HepG2 (cell line): ENCODE measurements around the gene SERINC2. TPM values are rescaled to one million over a fixed set of nuclear protein-coding genes. Genes with fewer than 3 reads are reported as not detected.

Experiments
- ADNP ChIP-seq: sonication (generic); formaldehyde crosslinking; IDR thresholded peaks from 2 replicates; pipeline ENCODE4 v1.4.0; 2020; ENCODE audit warnings: missing genetic modification reagents
- BCL6 ChIP-seq: IDR thresholded peaks from 2 replicates; pipeline ENCODE4 v1.6.1; 2016; ENCODE audit warnings: missing genetic modification reagents, missing compliant biosample characterization
- FIP1L1 ChIP-seq: fragments of 200-400 bp; formaldehyde crosslinking; IDR thresholded peaks from 2 replicates; pipeline ENCODE4 v1.6.1; 2018; ENCODE audit warnings: low read depth, mild to moderate bottlenecking, low read length, moderate library complexity, borderline replicate concordance; ENCODE audit not compliant: insufficient read depth
- HNRNPLL ChIP-seq: fragments of 200-400 bp; formaldehyde crosslinking; IDR thresholded peaks from 2 replicates; pipeline ENCODE4 v1.6.1; 2017; ENCODE audit warnings: mild to moderate bottlenecking, low read depth, low read length; ENCODE audit not compliant: poor library complexity, severe bottlenecking
- LCORL ChIP-seq, 2 experiments: fragments of 450-650 bp in 1 of 2; sonication (generic) in 1 of 2; formaldehyde crosslinking in 1 of 2; IDR thresholded peaks; 2 replicates each; pipeline versions ENCODE4 v1.5.0 to v1.6.1; 2017 to 2020; ENCODE audit warnings: antibody characterized with exemption in 1 of 2, missing genetic modification reagents in 1 of 2
- MAZ ChIP-seq, 2 experiments: sonication (generic) in 1 of 2; formaldehyde crosslinking in 1 of 2; IDR thresholded peaks; 2 replicates each; pipeline versions ENCODE4 v1.5.0 to v1.6.1; 2012 to 2020; ENCODE audit warnings: low read depth in 2 of 2, mild to moderate bottlenecking in 2 of 2, borderline replicate concordance in 1 of 2, improper control_type of control experiment in 1 of 2, low read length in 1 of 2, missing genetic modification reagents in 1 of 2, moderate library complexity in 1 of 2
- MTERF4 ChIP-seq: sonication (generic); formaldehyde crosslinking; IDR thresholded peaks from 2 replicates; pipeline ENCODE4 v1.8.0; 2023; ENCODE audit warnings: mild to moderate bottlenecking, missing genetic modification reagents
- MXD1 ChIP-seq: sonication (generic); formaldehyde crosslinking; IDR thresholded peaks from 2 replicates; pipeline ENCODE4 v1.4.0; 2020; ENCODE audit warnings: mild to moderate bottlenecking, missing genetic modification reagents
- REL ChIP-seq: sonication (generic); formaldehyde crosslinking; conservative IDR thresholded peaks from 2 replicates; pipeline ENCODE4 v1.8.0; 2022; ENCODE audit warnings: mild to moderate bottlenecking, missing genetic modification reagents, moderate library complexity
- SMAD3 ChIP-seq: sonication (generic); formaldehyde crosslinking; IDR thresholded peaks from 2 replicates; pipeline ENCODE4 v1.4.0; 2020; ENCODE audit warnings: missing genetic modification reagents
- SNAPC5 ChIP-seq: sonication (generic); formaldehyde crosslinking; IDR thresholded peaks from 2 replicates; pipeline ENCODE4 v1.8.1; 2023; ENCODE audit warnings: mild to moderate bottlenecking, missing genetic modification reagents, borderline replicate concordance
- SNRNP70 ChIP-seq: fragments of 200-400 bp; formaldehyde crosslinking; IDR thresholded peaks from 2 replicates; pipeline ENCODE4 v1.6.1; 2017; ENCODE audit warnings: mild to moderate bottlenecking, low read depth, low read length, moderate library complexity
- STAT6 ChIP-seq: sonication (generic); formaldehyde crosslinking; IDR thresholded peaks from 2 replicates; pipeline ENCODE4 v1.4.0; 2020; ENCODE audit warnings: missing genetic modification reagents, mild to moderate bottlenecking, borderline replicate concordance
- TP53 ChIP-seq: sonication (generic); formaldehyde crosslinking; conservative IDR thresholded peaks from 2 replicates; pipeline ENCODE4 v1.4.0; 2020; ENCODE audit warnings: missing genetic modification reagents
- YEATS2 ChIP-seq: sonication (generic); formaldehyde crosslinking; IDR thresholded peaks from 2 replicates; pipeline ENCODE4 v1.4.0; 2020; ENCODE audit warnings: missing genetic modification reagents, borderline replicate concordance
- ZBTB39 ChIP-seq: sonication (generic); formaldehyde crosslinking; IDR thresholded peaks from 2 replicates; pipeline ENCODE4 v1.5.0; 2020; ENCODE audit warnings: missing genetic modification reagents
- ZBTB7B ChIP-seq: sonication (generic); formaldehyde crosslinking; IDR thresholded peaks from 2 replicates; pipeline ENCODE4 v1.4.0; 2020; ENCODE audit warnings: missing genetic modification reagents
- ZNF234 ChIP-seq: sonication (generic); formaldehyde crosslinking; conservative IDR thresholded peaks from 2 replicates; pipeline ENCODE4 v1.5.1; 2020; ENCODE audit warnings: mild to moderate bottlenecking, missing genetic modification reagents
- ZNF34 ChIP-seq: sonication (generic); formaldehyde crosslinking; IDR thresholded peaks from 2 replicates; pipeline ENCODE4 v1.4.0; 2020; ENCODE audit warnings: mild to moderate bottlenecking, missing genetic modification reagents, borderline replicate concordance
- polyA plus RNA-seq, 8 experiments: library from polyadenylated mRNA; depleted of rRNA in 3 of 8; stranded (reverse) in 7 of 8; unstranded in 1 of 8; fragments of >200 nt; fragmentation: Illumina TruSeq in 4 of 8; extraction: Trizol in 4 of 8; gene quantifications; 2 replicates each; pipeline versions ENCODE4 v1.2.1 to v1.2.3, GENCODE V29; 2011 to 2016; ENCODE audit warnings: low read depth in 4 of 8, missing spikeins in 1 of 8, mixed read lengths in 1 of 8; ENCODE audit not compliant: insufficient read depth in 1 of 8
- total RNA-seq, 5 experiments: library from RNA; depleted of rRNA; stranded (reverse); fragments of >200 nt; fragmentation: Illumina TruSeq; extraction: Trizol; gene quantifications; 2 replicates each; pipeline ENCODE4 v1.2.3, GENCODE V29; 2016; ENCODE audit warnings: low read depth in 1 of 5

SERINC2 gene
- total and polyA plus RNA-seq, 2 of the 13 experiments (the other 11 are each of a cell fraction or from before 2014, with no cell fraction given) = 4.8 to 126 TPM

GRCh38 chr1:31434101-31434871 lies 21.3 kb downstream of the SERINC2 start (continued):
- TF ChIP-seq LCORL (IDR thresholded peaks at IDR 0.05) (no peak), LCORL (CRISPR knock-in tag; IDR thresholded peaks at IDR 0.05) (peak; percentile 95), MTERF4 (no peak), BCL6 (peak; percentile 60), SNAPC5 (CRISPR knock-in tag) (no peak), HNRNPLL (peak; percentile 33), STAT6 (CRISPR knock-in tag) (peak; percentile 84), ZBTB39 (CRISPR knock-in tag) (0 out of 2 replicates have a peak, but pooled peaks have one; percentile 70), MXD1 (no peak), SMAD3 (no peak), REL (CRISPR knock-in tag) (no peak; the same call in 1 of the 2 replicates), YEATS2 (no peak), FIP1L1 (0 out of 2 replicates have a peak, but pooled peaks have one; percentile 33), SNRNP70 (no peak), ZBTB7B (CRISPR knock-in tag) (peak; percentile 92), MAZ (IDR thresholded peaks at IDR 0.05; ENCODE audit: borderline replicate concordance, low read depth, low read length) (peak; percentile 51; the same call in 1 of the 2 replicates), MAZ (CRISPR knock-in tag; IDR thresholded peaks at IDR 0.05; ENCODE audit: low read depth) (0 out of 2 replicates have a peak, but pooled peaks have one; percentile 19), TP53 (no peak), ZNF34 (CRISPR knock-in tag) (no peak), ADNP (CRISPR knock-in tag) (no peak), ZNF234 (CRISPR knock-in tag) (no peak)
